Mesenchymal stem cell (in vitro differentiated cells and primary cell): ENCODE data around the gene TIMP2.
A peak's percentile ranks its signal among the peaks of the same experiment; 100 is the strongest.

Experiments
- DNase-seq: peaks from one replicate; pipeline ENCODE4 v3.0.0-alpha.2; 2013
- H2AFZ ChIP-seq: one replicate; pipeline ENCODE4 v1.6.1; 2013; ENCODE audit warnings: low read depth, mild to moderate bottlenecking, control low read depth, inconsistent platforms, low read length, moderate library complexity
- H2AK5ac ChIP-seq: 2 replicates; pipeline ENCODE4 v1.6.1; 2013; ENCODE audit warnings: low read length, moderate library complexity, mild to moderate bottlenecking, inconsistent platforms; ENCODE audit not compliant: severe bottlenecking
- H2BK120ac ChIP-seq: one replicate; pipeline ENCODE4 v1.6.1; 2013; ENCODE audit warnings: low read depth, mild to moderate bottlenecking, inconsistent platforms, low read length, moderate library complexity
- H2BK12ac ChIP-seq, 2 experiments: one replicate each; pipeline ENCODE4 v1.6.1; 2013; ENCODE audit warnings: inconsistent platforms in 2 of 2, low read length in 2 of 2, mild to moderate bottlenecking in 2 of 2, moderate library complexity in 2 of 2, control low read depth in 1 of 2
- H2BK15ac ChIP-seq: one replicate; pipeline ENCODE4 v1.6.1; 2013; ENCODE audit warnings: mild to moderate bottlenecking, low read depth, inconsistent platforms; ENCODE audit not compliant: poor library complexity, severe bottlenecking
- H2BK5ac ChIP-seq: 2 replicates; pipeline ENCODE4 v1.6.1; 2013; ENCODE audit warnings: low read depth, mild to moderate bottlenecking, low read length, control low read depth, inconsistent platforms; ENCODE audit not compliant: poor library complexity, severe bottlenecking
- H3K14ac ChIP-seq, 2 experiments: one replicate each; pipeline ENCODE4 v1.6.1; 2013; ENCODE audit warnings: inconsistent platforms in 2 of 2, low read length in 2 of 2, control low read depth in 1 of 2, mild to moderate bottlenecking in 1 of 2, moderate library complexity in 1 of 2
- H3K18ac ChIP-seq, 2 experiments: one replicate each; pipeline ENCODE4 v1.6.1; 2013; ENCODE audit warnings: inconsistent platforms in 2 of 2, low read length in 2 of 2, control low read depth in 1 of 2, low read depth in 1 of 2, mild to moderate bottlenecking in 1 of 2
- H3K23ac ChIP-seq, 2 experiments: one replicate each; pipeline ENCODE4 v1.6.1; 2013; ENCODE audit warnings: inconsistent platforms in 2 of 2, low read length in 2 of 2, mild to moderate bottlenecking in 2 of 2, moderate library complexity in 2 of 2, control low read depth in 1 of 2
- H3K27ac ChIP-seq: 2 replicates; pipeline ENCODE4 v1.5.1; 2013; ENCODE audit warnings: mild to moderate bottlenecking, moderate library complexity, low read length, control low read depth, inconsistent platforms; ENCODE audit not compliant: poor library complexity, severe bottlenecking
- H3K27me3 ChIP-seq, 2 experiments: 2 replicates each; pipeline versions ENCODE4 v1.6.1 to v1.7.0; 2013; ENCODE audit warnings: low read length in 2 of 2, mild to moderate bottlenecking in 2 of 2, moderate library complexity in 2 of 2, control low read depth in 1 of 2, inconsistent platforms in 1 of 2; ENCODE audit not compliant: control insufficient read depth in 1 of 2, insufficient read depth in 1 of 2
- H3K36me3 ChIP-seq, 2 experiments: 2 replicates each; pipeline versions ENCODE4 v1.6.1 to v1.7.0; 2013; ENCODE audit warnings: low read length in 2 of 2, control low read depth in 1 of 2, inconsistent platforms in 1 of 2, low read depth in 1 of 2, mild to moderate bottlenecking in 1 of 2; ENCODE audit not compliant: insufficient read depth in 2 of 2, control insufficient read depth in 1 of 2
- H3K4ac ChIP-seq, 2 experiments: one replicate each; pipeline ENCODE4 v1.6.1; 2013; ENCODE audit warnings: inconsistent platforms in 2 of 2, low read length in 2 of 2, mild to moderate bottlenecking in 2 of 2, moderate library complexity in 2 of 2, control low read depth in 1 of 2, low read depth in 1 of 2
- H3K4me1 ChIP-seq: 2 replicates; pipeline ENCODE4 v1.6.1; 2013; ENCODE audit warnings: low read depth, low read length, control low read depth; ENCODE audit not compliant: control insufficient read depth, insufficient read depth
- H3K4me2 ChIP-seq: 2 replicates; pipeline ENCODE4 v1.6.1; 2013; ENCODE audit warnings: low read length, mild to moderate bottlenecking, inconsistent platforms; ENCODE audit not compliant: poor library complexity, severe bottlenecking
- H3K4me3 ChIP-seq, 2 experiments: 2 replicates each; pipeline versions ENCODE4 v1.5.1 to v1.7.0; 2013; ENCODE audit warnings: low read length in 2 of 2, mild to moderate bottlenecking in 2 of 2, control low read depth in 1 of 2, low read depth in 1 of 2; ENCODE audit not compliant: insufficient read depth in 1 of 2
- H3K79me1 ChIP-seq: replicated peaks from 2 replicates; pipeline ENCODE4 v1.6.1; 2013; ENCODE audit warnings: mild to moderate bottlenecking, control low read depth, low read length, inconsistent platforms; ENCODE audit not compliant: poor library complexity, severe bottlenecking
- H3K9ac ChIP-seq: 2 replicates; pipeline ENCODE4 v1.7.0; 2013; ENCODE audit warnings: mild to moderate bottlenecking, low read length, moderate library complexity
- H3K9me3 ChIP-seq: 2 replicates; pipeline ENCODE4 v1.7.0; 2013; ENCODE audit warnings: mild to moderate bottlenecking, low read length; ENCODE audit not compliant: control insufficient read depth
- H4K8ac ChIP-seq: one replicate; pipeline ENCODE4 v1.6.1; 2013; ENCODE audit warnings: inconsistent platforms, mild to moderate bottlenecking, low read length, moderate library complexity
- H4K91ac ChIP-seq: one replicate; pipeline ENCODE4 v1.6.1; 2013; ENCODE audit warnings: mild to moderate bottlenecking, low read length, inconsistent platforms
- WGBS: methylation state at CpG from one replicate; pipeline ENCODE4 v1.1.7; 2013; ENCODE audit warnings: mixed read lengths; 5-methylcytosine and 5-hydroxymethylcytosine counted together

The TIMP2 gene

DNA sequence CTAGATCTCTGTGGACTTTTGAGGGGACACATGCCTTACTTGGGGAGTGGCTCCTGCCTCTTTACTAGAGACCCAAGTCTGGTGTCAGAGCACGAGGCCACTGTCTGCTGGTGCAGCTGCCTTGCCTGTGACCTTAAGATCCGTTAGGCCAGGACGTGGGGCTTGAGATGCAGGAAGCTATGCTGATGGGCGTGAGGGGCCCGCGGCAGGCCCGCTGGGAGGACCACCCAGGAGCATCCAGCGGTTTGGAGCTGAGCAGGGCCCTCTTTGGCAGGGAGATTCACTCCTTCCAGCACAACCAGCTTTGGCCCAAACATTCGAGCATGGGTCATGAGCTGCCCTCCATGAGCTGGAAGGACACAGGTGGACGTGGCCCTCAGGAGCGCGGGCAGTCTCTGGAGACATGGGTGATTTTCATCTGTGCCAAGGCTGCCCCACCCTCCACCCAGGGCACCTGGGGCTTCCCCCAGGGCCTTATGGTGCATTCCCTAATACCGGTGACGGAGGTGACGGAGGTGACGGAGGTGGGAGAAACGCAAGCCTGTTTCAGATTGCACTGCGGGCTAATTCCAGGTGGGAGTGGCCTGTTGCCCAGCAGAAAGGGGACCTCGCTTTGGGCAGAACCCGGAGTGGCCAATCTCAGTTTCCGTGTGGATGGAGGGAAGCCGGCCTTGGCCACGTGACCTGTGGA lies 41.9 kb upstream of the TIMP2 start:
- Histone ChIP-seq H3K14ac (no peak overlapping the region), H2BK120ac (no peak overlapping the region), H3K23ac (no peak overlapping the region), H3K27ac (no peak overlapping the region), H4K8ac (no peak overlapping the region), H3K18ac (no peak overlapping the region), H3K9me3 (no peaks in the 10 kb centered on the region), H3K4me3 (no peak overlapping the region), H3K27me3 (no peaks in the 10 kb centered on the region), H3K4me2 (no peak overlapping the region), H2BK12ac (no peak overlapping the region), H2BK15ac (no peak overlapping the region), H2AK5ac (no peak overlapping the region), H3K9ac (peak overlapping the region; percentile 14), H3K79me1 (peaks cover 23% of the 10 kb centered on the region), H3K4me1 (peaks cover 14% of the 10 kb centered on the region), H2BK5ac (no peak overlapping the region), H4K91ac (no peak overlapping the region), H2AFZ (no peak overlapping the region), H3K4ac (no peak overlapping the region), H3K36me3 (peaks cover 53 to 58% of the 10 kb centered on the region in 2 experiments)
- no peak for DNase-seq
- 92% methylated on average over 23 of the region's 23 CpGs for WGBS

DNA sequence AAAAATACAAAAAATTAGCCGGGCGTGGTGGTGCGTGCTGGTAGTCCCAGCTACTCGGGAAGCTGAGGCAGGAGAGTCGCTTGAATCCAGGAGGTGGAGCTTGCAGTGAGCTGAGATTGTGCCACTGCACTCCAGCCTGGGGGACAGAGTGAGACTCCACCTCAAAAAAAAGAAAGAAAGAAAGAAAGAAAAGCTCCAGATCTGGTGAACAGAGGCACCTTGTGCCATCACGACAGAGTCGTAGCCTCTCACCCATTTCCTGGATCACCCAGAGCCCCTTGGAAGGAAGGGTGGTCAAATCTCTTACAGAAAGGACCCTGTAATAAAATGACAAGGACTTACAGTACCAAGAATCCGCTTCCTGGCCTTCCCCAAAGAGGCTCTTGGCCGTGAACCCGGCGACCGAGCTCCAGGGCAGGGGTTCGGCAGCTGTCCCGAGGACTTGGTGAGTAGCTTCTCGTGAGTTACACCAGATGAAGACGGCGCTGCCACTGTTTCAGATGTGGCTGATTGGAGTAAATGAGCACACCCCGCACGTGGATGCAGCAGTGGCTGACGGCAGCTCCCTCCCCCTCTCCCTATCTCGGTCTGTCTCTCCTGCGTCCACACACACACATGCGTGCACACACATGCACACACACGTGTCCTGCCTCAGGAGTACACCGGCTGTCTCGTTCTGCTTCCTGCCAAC lies 41.1 kb upstream of the TIMP2 start:
- H2BK5ac ChIP-seq, result no peak overlapping the region
- H2BK15ac ChIP-seq, result no peak overlapping the region
- H4K91ac ChIP-seq, result no peak overlapping the region
- H3K23ac ChIP-seq, result no peak overlapping the region
- H3K9me3 ChIP-seq, result no peaks in the 10 kb centered on the region
- H2BK120ac ChIP-seq, result no peak overlapping the region
- no peak for DNase-seq
- 90% methylated on average over 26 of the region's 26 CpGs for WGBS
- no peaks in the 10 kb centered on the region for H3K27me3 ChIP-seq
- no peak overlapping the region for H2AK5ac ChIP-seq
- H2AFZ ChIP-seq, result no peak overlapping the region
- H3K14ac ChIP-seq, result no peak overlapping the region
- peaks cover 46 to 51% of the 10 kb centered on the region in 2 experiments for H3K36me3 ChIP-seq
- H3K4ac ChIP-seq, result no peak overlapping the region
- H4K8ac ChIP-seq, result no peak overlapping the region
- no peak overlapping the region for H3K4me3 ChIP-seq
- H3K27ac ChIP-seq, result no peak overlapping the region
- H3K18ac ChIP-seq, result no peak overlapping the region
- H3K4me1 ChIP-seq, result peaks cover 11% of the 10 kb centered on the region
- peak overlapping the region; percentile 14 for H3K9ac ChIP-seq
- H3K79me1 ChIP-seq, result peaks cover 20% of the 10 kb centered on the region
- H3K4me2 ChIP-seq, result no peak overlapping the region
- no peak overlapping the region for H2BK12ac ChIP-seq

DNA sequence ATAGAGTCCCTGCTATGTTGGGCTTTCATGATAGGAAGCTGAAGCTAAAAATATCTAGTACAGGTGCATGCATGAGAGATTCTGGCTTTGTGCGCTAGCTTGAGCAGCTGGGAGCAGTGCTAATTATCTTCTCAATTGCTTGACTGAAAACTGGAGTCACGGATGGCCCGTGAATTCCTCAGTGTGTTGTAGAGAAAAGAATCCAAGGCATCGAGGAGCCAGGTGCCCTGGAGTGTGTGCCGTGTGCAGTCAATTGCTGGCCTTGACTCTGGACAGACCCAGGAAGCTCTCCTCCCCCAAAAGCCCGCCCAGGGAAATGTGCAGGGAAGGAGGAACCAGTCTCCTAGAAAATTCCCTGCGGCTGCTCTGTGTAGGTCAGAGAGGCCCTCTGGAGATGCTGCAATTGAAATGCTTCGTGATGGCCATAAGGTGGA lies 40.3 kb upstream of the TIMP2 start:
- Histone ChIP-seq H3K4me2 (no peak overlapping the region), H2BK15ac (no peak overlapping the region), H3K36me3 (peaks cover 40 to 46% of the 10 kb centered on the region in 2 experiments), H3K4ac (no peak overlapping the region), H3K4me1 (peaks cover 6% of the 10 kb centered on the region), H2BK5ac (no peak overlapping the region), H3K27ac (no peak overlapping the region), H3K18ac (no peak overlapping the region), H2BK120ac (no peak overlapping the region), H2BK12ac (no peak overlapping the region), H2AK5ac (no peak overlapping the region), H3K14ac (no peak overlapping the region), H3K79me1 (peaks cover 15% of the 10 kb centered on the region), H3K4me3 (no peak overlapping the region), H2AFZ (no peak overlapping the region), H4K8ac (no peak overlapping the region), H3K9me3 (no peaks in the 10 kb centered on the region), H3K27me3 (no peaks in the 10 kb centered on the region), H3K9ac (no peak overlapping the region), H3K23ac (no peak overlapping the region), H4K91ac (no peak overlapping the region)
- WGBS, result 85% methylated on average over 8 of the region's 8 CpGs
- no peak for DNase-seq

DNA sequence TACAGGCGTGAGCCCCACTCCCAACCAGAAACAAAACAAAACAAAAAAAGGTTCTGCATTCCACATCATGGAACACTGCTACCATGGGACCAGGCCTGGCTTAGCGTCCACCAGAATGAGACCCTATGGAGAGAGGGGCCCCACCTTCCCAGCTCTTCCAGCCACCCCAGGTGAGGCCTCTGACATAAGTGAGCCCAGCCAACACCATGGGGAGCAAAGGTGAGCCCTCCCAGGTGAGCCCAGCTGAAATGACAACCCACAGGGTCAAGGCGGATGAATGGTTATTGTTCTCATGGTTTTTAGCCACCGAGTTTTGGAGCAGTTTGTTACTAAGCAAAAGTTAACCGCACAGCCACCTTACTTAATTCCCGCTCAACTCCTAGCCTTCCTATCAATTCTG lies 38.2 kb upstream of the TIMP2 start:
- no peak overlapping the region for H2AK5ac ChIP-seq
- no peak overlapping the region for H3K4me2 ChIP-seq
- H3K9me3 ChIP-seq, result no peaks in the 10 kb centered on the region
- H4K8ac ChIP-seq, result no peak overlapping the region
- H3K4ac ChIP-seq, result no peak overlapping the region
- WGBS, result 95% methylated on average over 5 of the region's 6 CpGs
- no peak overlapping the region for H3K14ac ChIP-seq
- H3K18ac ChIP-seq, result no peak overlapping the region
- H2BK5ac ChIP-seq, result no peak overlapping the region
- no peak overlapping the region for H4K91ac ChIP-seq
- no peaks in the 10 kb centered on the region for H3K27me3 ChIP-seq
- no peak for DNase-seq
- H3K9ac ChIP-seq, result no peak overlapping the region
- H2BK12ac ChIP-seq, result no peak overlapping the region
- H3K79me1 ChIP-seq, result peaks cover 7% of the 10 kb centered on the region
- H3K23ac ChIP-seq, result no peak overlapping the region
- no peak overlapping the region for H2BK120ac ChIP-seq
- H2BK15ac ChIP-seq, result no peak overlapping the region
- no peak overlapping the region for H3K27ac ChIP-seq
- H3K36me3 ChIP-seq, result peaks cover 21 to 25% of the 10 kb centered on the region in 2 experiments
- H3K4me1 ChIP-seq, result peaks cover 8% of the 10 kb centered on the region
- no peak overlapping the region for H2AFZ ChIP-seq
- H3K4me3 ChIP-seq, result no peak overlapping the region
